Measurements from ENCODE around the gene NAV2. TPM values are rescaled to one million over a fixed set of nuclear protein-coding genes. Genes with fewer than 3 reads are reported as not detected.

NAV2 gene
- total and polyA plus RNA-seq, 2 experiments from 2014 or later: 26.0 to 45.0 TPM

GRCh38 chr11:20118209-20118608 lies 405.6 kb downstream of the NAV2 start:
- H3K4me3 Mint-ChIP-seq: no peak overlapping the region
- H3K4me1 Mint-ChIP-seq: no peaks in the 10 kb centered on the region
- no peak overlapping the region for H3K27ac Mint-ChIP-seq
- Histone ChIP-seq H3K9me2 (ENCODE audit: insufficient read depth) (no peaks in the 10 kb centered on the region), H3K36me3 (ENCODE audit: insufficient read depth) (peaks cover 14% of the 10 kb centered on the region), H2AFZ (no peak overlapping the region), H3K27ac (ENCODE audit: low read depth) (no peak overlapping the region), H3K4me1 (ENCODE audit: insufficient read depth) (no peaks in the 10 kb centered on the region), H3K79me2 (replicated peaks; ENCODE audit: insufficient read depth) (no peaks in the 10 kb centered on the region), H3K4me2 (no peak overlapping the region), H3K4me3 (no peak overlapping the region), H3F3A (replicated peaks; ENCODE audit: low read depth) (no peaks in the 10 kb centered on the region), H4K20me1 (replicated peaks; ENCODE audit: insufficient read depth) (0 out of 2 replicates have a peak, but pooled peaks cover 3% of the 10 kb centered on the region), H3K27me3 (ENCODE audit: insufficient read depth) (no peaks in the 10 kb centered on the region)
- H3K36me3 Mint-ChIP-seq (ENCODE audit: low read depth): peaks cover 62% of the 10 kb centered on the region
- H3K27me3 Mint-ChIP-seq (ENCODE audit: insufficient read depth, low read depth, poor library complexity): no peaks in the 10 kb centered on the region
- H3K9me3 Mint-ChIP-seq: no peaks in the 10 kb centered on the region
- TF ChIP-seq CREB1 (CRISPR knock-in tag; IDR thresholded peaks at IDR 0.05; ENCODE audit: low read depth) (no peak), ZNF462 (CRISPR knock-in tag; IDR thresholded peaks at IDR 0.05) (no peak), EZH2phosphoT487 (IDR thresholded peaks at IDR 0.05; ENCODE audit: unreplicated experiment) (no peak), POLR2AphosphoS5 (IDR thresholded peaks at IDR 0.05; ENCODE audit: low read depth) (no peak), EZH2 (IDR thresholded peaks at IDR 0.05; ENCODE audit: low read depth, unreplicated experiment) (no peak), REST (IDR thresholded peaks at IDR 0.05; ENCODE audit: unreplicated experiment) (no peak), ETS1 (IDR thresholded peaks at IDR 0.05) (no peak), ZNF114 (CRISPR knock-in tag; IDR thresholded peaks at IDR 0.05) (no peak)
- DNase-seq (ENCODE audit: low spot score) (no peak), ATAC-seq (no peak)

All from GM23338 (cell line).